GM12878 (cell line): Measurements from ENCODE around the gene GLRX5. TPM values are rescaled to one million over a fixed set of nuclear protein-coding genes. Genes with fewer than 3 reads are reported as not detected.

Experiments used
- ASH2L ChIP-seq: fragments of 300-600, 200-600 bp; sonication (generic); IDR thresholded peaks from 2 replicates; pipeline ENCODE4 v1.6.1; 2017; ENCODE audit warnings: low read depth, mild to moderate bottlenecking, borderline replicate concordance
- CBX5 ChIP-seq: sonication (generic); IDR thresholded peaks from 2 replicates; pipeline ENCODE4 v1.6.1; 2016; ENCODE audit warnings: low read depth, moderate library complexity, mild to moderate bottlenecking, inconsistent platforms
- HCFC1 ChIP-seq: fragments of 150-350 bp; IDR thresholded peaks from 2 replicates; pipeline ENCODE4 v1.6.1; 2014; ENCODE audit warnings: low read length
- HDAC6 ChIP-seq: fragments of 200-600 bp; sonication (generic); IDR thresholded peaks from one replicate; pipeline ENCODE4 v1.8.0; 2017; ENCODE audit warnings: antibody characterized with exemption; ENCODE audit not compliant: unreplicated experiment
- HDGF ChIP-seq: fragments of 450-650 bp; IDR thresholded peaks from 2 replicates; pipeline ENCODE4 v1.6.1; 2016; ENCODE audit warnings: antibody characterized with exemption
- LARP7 ChIP-seq: fragments of 450-650 bp; IDR thresholded peaks from 2 replicates; pipeline ENCODE4 v1.6.1; 2017; ENCODE audit warnings: mild to moderate bottlenecking
- MAX ChIP-seq: IDR thresholded peaks from 2 replicates; pipeline ENCODE4 v1.6.1; 2012; ENCODE audit warnings: low read depth, low read length, improper control_type of control experiment
- MEF2B ChIP-seq: fragments of 450-650 bp; IDR thresholded peaks from 2 replicates; pipeline ENCODE4 v1.6.1; 2018; ENCODE audit warnings: mild to moderate bottlenecking, moderate library complexity; ENCODE audit not compliant: partially characterized antibody, poor library complexity, severe bottlenecking
- MTA2 ChIP-seq: fragments of 450-650 bp; IDR thresholded peaks from 2 replicates; pipeline ENCODE4 v1.6.1; 2016; ENCODE audit warnings: low read depth, mild to moderate bottlenecking, moderate library complexity
- MTA3 ChIP-seq: IDR thresholded peaks from 2 replicates; pipeline ENCODE4 v1.6.1; 2012; ENCODE audit warnings: low read length, inconsistent platforms, borderline replicate concordance
- PAX8 ChIP-seq: fragments of 450-650 bp; IDR thresholded peaks from 2 replicates; pipeline ENCODE4 v1.6.1; 2017; ENCODE audit warnings: mild to moderate bottlenecking, moderate library complexity
- PML ChIP-seq: IDR thresholded peaks from 2 replicates; pipeline ENCODE4 v1.6.1; 2012; ENCODE audit warnings: low read length, inconsistent platforms
- POLR2A ChIP-seq: IDR thresholded peaks from 2 replicates; pipeline ENCODE4 v1.6.1; 2011; ENCODE audit warnings: low read depth, mild to moderate bottlenecking, low read length
- POLR2AphosphoS5 ChIP-seq: IDR thresholded peaks from 2 replicates; pipeline ENCODE4 v1.6.1; 2011; ENCODE audit warnings: mild to moderate bottlenecking, low read length, inconsistent platforms
- RAD21 ChIP-seq: IDR thresholded peaks from 2 replicates; pipeline ENCODE4 v1.6.1; 2011; ENCODE audit warnings: mild to moderate bottlenecking, low read depth, low read length, moderate library complexity; ENCODE audit not compliant: insufficient read depth
- RELA ChIP-seq: fragments of 450-650 bp; IDR thresholded peaks from 2 replicates; pipeline ENCODE4 v1.8.0; 2014; ENCODE audit warnings: borderline replicate concordance; ENCODE audit not compliant: partially characterized antibody
- REST ChIP-seq: IDR thresholded peaks from 2 replicates; pipeline ENCODE4 v1.6.1; 2012; ENCODE audit warnings: mild to moderate bottlenecking, low read depth, low read length
- SKIL ChIP-seq: fragments of 450-650 bp; IDR thresholded peaks from 2 replicates; pipeline ENCODE4 v1.6.1; 2017; ENCODE audit warnings: mild to moderate bottlenecking, low read depth, inconsistent platforms; ENCODE audit not compliant: poor library complexity, severe bottlenecking
- SMARCA5 ChIP-seq: fragments of 450-650 bp; IDR thresholded peaks from 2 replicates; pipeline ENCODE4 v1.6.1; 2017; ENCODE audit warnings: mild to moderate bottlenecking
- WRNIP1 ChIP-seq: IDR thresholded peaks from 2 replicates; pipeline ENCODE4 v1.6.1; 2011; ENCODE audit warnings: low read depth, low read length, improper control_type of control experiment, borderline replicate concordance
- ZBTB11 ChIP-seq: fragments of 450-650 bp; formaldehyde crosslinking; IDR thresholded peaks from 2 replicates; pipeline ENCODE4 v1.5.0; 2022; ENCODE audit warnings: mild to moderate bottlenecking, missing genetic modification characterization
- ZNF622 ChIP-seq: fragments of 450-650 bp; IDR thresholded peaks from 2 replicates; pipeline ENCODE4 v1.6.1; 2017; ENCODE audit warnings: mild to moderate bottlenecking, inconsistent platforms
- ZSCAN29 ChIP-seq: fragments of 450-650 bp; IDR thresholded peaks from 2 replicates; pipeline ENCODE4 v1.6.1; 2017; ENCODE audit warnings: mild to moderate bottlenecking, moderate library complexity
- polyA plus RNA-seq, 11 experiments: library from polyadenylated mRNA; depleted of rRNA in 4 of 11; unstranded in 6 of 11; stranded (reverse) in 5 of 11; fragments of >200 nt; fragmentation: Nextera tagmentation in 4 of 11; fragmentation: Illumina TruSeq in 1 of 11; extraction: Ambion mirVana in 4 of 11; extraction: Trizol in 1 of 11; gene quantifications; 1 replicate in 1 of 11; 2 replicates in 10 of 11; pipeline versions ENCODE4 v1.2.1 to v1.2.3, GENCODE V29; 2011 to 2016; ENCODE audit warnings: inconsistent platforms in 2 of 11, missing spikeins in 2 of 11, low read depth in 1 of 11
- total RNA-seq, 4 experiments: library from RNA; depleted of rRNA in 3 of 4; stranded (reverse); fragments of >200 nt in 3 of 4; fragmentation: Illumina TruSeq in 1 of 4; extraction: Trizol in 1 of 4; gene quantifications; 2 replicates each; pipeline versions ENCODE4 v1.2.1 to v1.2.3, GENCODE V29; 2013 to 2021

The GLRX5 gene
- total and polyA plus RNA-seq, 10 of the 15 experiments (the other 5 are each of a cell fraction or from before 2014, with no cell fraction given) = 12.8 to 139 (median 55.4) TPM

- TF ChIP-seq ZBTB11 (CRISPR knock-in tag) = no peak
- peak; percentile 65; the same call in 1 of the 2 replicates for TF ChIP-seq LARP7
- TF ChIP-seq MTA2 = peak; percentile 80
- TF ChIP-seq POLR2A = no peak
- TF ChIP-seq MAX = no peak
- no peak for TF ChIP-seq CBX5
- TF ChIP-seq SKIL = peak; percentile 54
- TF ChIP-seq ZSCAN29 = no peak
- TF ChIP-seq WRNIP1 = no peak
- TF ChIP-seq PAX8 = no peak
- no peak for TF ChIP-seq RELA
- no peak for TF ChIP-seq POLR2AphosphoS5
- TF ChIP-seq HCFC1 = no peak
- no peak for TF ChIP-seq RAD21
- no peak for TF ChIP-seq PML
- peak; percentile 61; the same call in 1 of the 2 replicates for TF ChIP-seq HDGF
- TF ChIP-seq MTA3 = no peak
- 0 out of 2 replicates have a peak, but pooled peaks have one; percentile 59 for TF ChIP-seq ASH2L
- TF ChIP-seq REST = no peak
- TF ChIP-seq SMARCA5 = no peak
- peak; percentile 44 for TF ChIP-seq MEF2B
- TF ChIP-seq HDAC6 = no peak
- TF ChIP-seq ZNF622 = no peak
Observed at GRCh38 chr14:95577067-95577800, 42.4 kb downstream of the GLRX5 start (continued).
